ENCODE results near the gene SHISA5. TPM values are rescaled to one million over a fixed set of nuclear protein-coding genes. Genes with fewer than 3 reads are reported as not detected.

Gene SHISA5
- total RNA-seq, 2 donors from 2014 or later, result 192 to 193 TPM

DNA sequence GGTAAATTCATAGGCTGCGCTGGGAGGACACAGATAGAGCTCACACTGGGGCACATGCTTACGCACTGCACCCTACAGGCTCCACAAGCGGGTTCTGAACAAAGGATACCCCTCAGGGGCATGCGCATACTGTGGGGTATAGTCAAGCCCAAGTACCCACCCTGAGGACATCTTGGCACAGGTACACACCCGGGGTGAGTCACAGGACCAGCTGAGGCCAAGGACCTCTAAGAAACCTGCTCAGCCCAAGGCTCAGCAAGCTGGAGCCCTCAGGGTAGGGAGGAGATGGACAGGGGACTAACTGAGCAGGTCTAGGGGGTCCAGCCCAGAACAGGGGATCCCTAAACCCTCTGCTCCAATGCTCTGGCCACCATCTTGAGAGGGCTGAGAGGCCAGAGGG, 3.3 kb downstream of the SHISA5 start:
- H3K4me1 ChIP-seq (ENCODE audit: control insufficient read depth, insufficient read depth, low read length), result peaks cover 8% of the 10 kb centered on the region
- no peaks in the 10 kb centered on the region for H3K27me3 ChIP-seq (ENCODE audit: control insufficient read depth, insufficient read depth, low read length, poor library complexity, severe bottlenecking)
- Mint-ChIP-seq H3K4me1 (peaks cover 11% of the 10 kb centered on the region), H3K4me3 (no peak overlapping the region), H3K9me3 (peaks cover 9% of the 10 kb centered on the region), H3K27me3 (ENCODE audit: insufficient read depth) (peaks cover 5% of the 10 kb centered on the region), H3K36me3 (ENCODE audit: low read depth) (peaks cover 34% of the 10 kb centered on the region), H3K27ac (no peak overlapping the region)
- WGBS, 2 experiments (ENCODE audit: insufficient coverage in 1 of 2, insufficient read length in 1 of 2), result 96% methylated on average over 5 of the region's 5 CpGs
- TF ChIP-seq, protein P1, sequence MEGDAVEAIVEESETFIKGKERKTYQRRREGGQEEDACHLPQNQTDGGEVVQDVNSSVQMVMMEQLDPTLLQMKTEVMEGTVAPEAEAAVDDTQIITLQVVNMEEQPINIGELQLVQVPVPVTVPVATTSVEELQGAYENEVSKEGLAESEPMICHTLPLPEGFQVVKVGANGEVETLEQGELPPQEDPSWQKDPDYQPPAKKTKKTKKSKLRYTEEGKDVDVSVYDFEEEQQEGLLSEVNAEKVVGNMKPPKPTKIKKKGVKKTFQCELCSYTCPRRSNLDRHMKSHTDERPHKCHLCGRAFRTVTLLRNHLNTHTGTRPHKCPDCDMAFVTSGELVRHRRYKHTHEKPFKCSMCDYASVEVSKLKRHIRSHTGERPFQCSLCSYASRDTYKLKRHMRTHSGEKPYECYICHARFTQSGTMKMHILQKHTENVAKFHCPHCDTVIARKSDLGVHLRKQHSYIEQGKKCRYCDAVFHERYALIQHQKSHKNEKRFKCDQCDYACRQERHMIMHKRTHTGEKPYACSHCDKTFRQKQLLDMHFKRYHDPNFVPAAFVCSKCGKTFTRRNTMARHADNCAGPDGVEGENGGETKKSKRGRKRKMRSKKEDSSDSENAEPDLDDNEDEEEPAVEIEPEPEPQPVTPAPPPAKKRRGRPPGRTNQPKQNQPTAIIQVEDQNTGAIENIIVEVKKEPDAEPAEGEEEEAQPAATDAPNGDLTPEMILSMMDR (conservative IDR thresholded peaks at IDR 0.05), result no peak
- no peak overlapping the region for H3K4me3 ChIP-seq (ENCODE audit: low read length)
- H3K27ac ChIP-seq (ENCODE audit: low read depth, low read length), result no peak overlapping the region
- no peak overlapping the region for H3K9ac ChIP-seq (ENCODE audit: extremely low read depth, low read length, poor library complexity, severe bottlenecking)
- H3K9me3 ChIP-seq (ENCODE audit: control insufficient read depth, low read length), result peaks cover 9% of the 10 kb centered on the region
- H3K36me3 ChIP-seq (ENCODE audit: control insufficient read depth, insufficient read depth, low read length), result peaks cover 26% of the 10 kb centered on the region
- DNase-seq, result no peak

DNA sequence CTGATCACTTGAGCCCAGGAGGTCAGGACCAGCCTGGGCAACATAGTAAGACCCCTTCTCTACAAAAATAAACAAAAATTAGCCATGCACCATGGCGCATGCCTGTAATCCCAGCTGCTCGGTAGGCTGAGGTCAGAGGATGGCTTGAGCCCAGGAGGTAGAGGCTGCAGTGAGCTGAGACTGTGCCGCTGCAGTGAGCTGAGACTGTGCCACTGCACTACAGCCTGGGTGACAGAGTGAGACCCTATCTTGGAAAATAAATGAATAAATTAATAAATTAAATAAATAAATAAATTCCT, 10.8 kb downstream of the SHISA5 start:
- Mint-ChIP-seq H3K9me3 (peaks cover 4% of the 10 kb centered on the region), H3K4me3 (no peak overlapping the region), H3K36me3 (ENCODE audit: low read depth) (peaks cover 48% of the 10 kb centered on the region), H3K27me3 (ENCODE audit: insufficient read depth) (no peaks in the 10 kb centered on the region), H3K27ac (no peak overlapping the region), H3K4me1 (peaks cover 12% of the 10 kb centered on the region)
- no peaks in the 10 kb centered on the region for H3K27me3 ChIP-seq (ENCODE audit: control insufficient read depth, insufficient read depth, low read length, poor library complexity, severe bottlenecking)
- H3K4me3 ChIP-seq (ENCODE audit: low read length), result no peak overlapping the region
- WGBS, 2 experiments (ENCODE audit: insufficient coverage in 1 of 2, insufficient read length in 1 of 2), result 91 to 94% methylated on average over 2 to 3 of the region's 3 CpGs
- TF ChIP-seq, protein P1 (conservative IDR thresholded peaks at IDR 0.05), result no peak
- no peaks in the 10 kb centered on the region for H3K4me1 ChIP-seq (ENCODE audit: control insufficient read depth, insufficient read depth, low read length)
- peaks cover 25% of the 10 kb centered on the region for H3K36me3 ChIP-seq (ENCODE audit: control insufficient read depth, insufficient read depth, low read length)
- H3K9me3 ChIP-seq (ENCODE audit: control insufficient read depth, low read length), result peaks cover 2% of the 10 kb centered on the region
- peak; percentile 13 for DNase-seq
- H3K27ac ChIP-seq (ENCODE audit: low read depth, low read length), result no peak overlapping the region
- no peak overlapping the region for H3K9ac ChIP-seq (ENCODE audit: extremely low read depth, low read length, poor library complexity, severe bottlenecking)

DNA sequence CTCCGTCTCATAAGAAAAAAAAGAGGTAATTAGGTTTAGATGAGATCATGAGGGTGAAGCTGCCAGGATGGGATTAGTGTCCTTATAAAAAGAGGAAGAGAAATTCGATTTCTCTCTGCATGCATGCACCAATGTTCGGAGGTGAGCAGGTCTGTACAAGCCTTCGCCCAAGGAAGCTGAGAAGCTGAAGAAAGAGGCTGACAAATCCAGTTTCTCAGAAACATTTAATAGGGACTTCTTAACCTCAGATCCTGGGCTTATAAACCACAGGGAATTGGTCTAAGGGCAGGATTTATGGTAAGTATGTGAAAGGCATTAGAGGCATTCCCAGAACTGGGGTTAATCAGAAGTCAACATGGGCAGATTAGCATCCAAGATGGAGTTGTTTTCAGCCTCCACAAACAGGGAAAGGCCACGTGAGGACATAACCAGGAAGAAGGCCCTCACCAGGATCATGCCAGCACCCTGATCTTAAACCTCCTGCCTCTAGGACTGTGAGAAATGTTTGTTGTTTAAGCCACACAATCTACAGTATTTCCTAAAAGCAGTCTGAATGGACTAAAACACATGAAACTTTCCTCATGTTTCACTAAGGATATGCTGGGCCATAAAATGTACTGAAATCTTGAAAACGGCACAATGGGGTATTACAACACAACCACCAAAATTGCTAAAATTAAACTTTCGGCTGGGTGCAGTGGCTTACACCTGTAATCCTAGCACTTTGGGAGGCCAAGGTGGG, 11.3 kb downstream of the SHISA5 start:
- Histone ChIP-seq H3K27me3 (ENCODE audit: control insufficient read depth, insufficient read depth, low read length, poor library complexity, severe bottlenecking) (no peaks in the 10 kb centered on the region), H3K27ac (ENCODE audit: low read depth, low read length) (no peak overlapping the region), H3K36me3 (ENCODE audit: control insufficient read depth, insufficient read depth, low read length) (peaks cover 21% of the 10 kb centered on the region), H3K9me3 (ENCODE audit: control insufficient read depth, low read length) (no peaks in the 10 kb centered on the region), H3K4me3 (ENCODE audit: low read length) (no peak overlapping the region), H3K4me1 (ENCODE audit: control insufficient read depth, insufficient read depth, low read length) (no peaks in the 10 kb centered on the region), H3K9ac (ENCODE audit: extremely low read depth, low read length, poor library complexity, severe bottlenecking) (no peak overlapping the region)
- H3K36me3 Mint-ChIP-seq (ENCODE audit: low read depth), result peaks cover 47% of the 10 kb centered on the region
- peak; percentile 29 for DNase-seq
- 91 to 98% methylated on average over 6 to 7 of the region's 7 CpGs for WGBS, 2 experiments (ENCODE audit: insufficient coverage in 1 of 2, insufficient read length in 1 of 2)
- no peak overlapping the region for H3K4me3 Mint-ChIP-seq
- TF ChIP-seq, protein P1 (conservative IDR thresholded peaks at IDR 0.05), result no peak
- H3K27ac Mint-ChIP-seq, result no peak overlapping the region
- no peaks in the 10 kb centered on the region for H3K27me3 Mint-ChIP-seq (ENCODE audit: insufficient read depth)
- peaks cover 12% of the 10 kb centered on the region for H3K4me1 Mint-ChIP-seq
- H3K9me3 Mint-ChIP-seq, result peaks cover 2% of the 10 kb centered on the region

All from endodermal cell (in vitro differentiated cells).